NOMO-1 treated with dmso at 0.1 percent for 144 hours (cell line): ENCODE results near the gene PSMA5.
A peak's percentile ranks its signal among the peaks of the same experiment; 100 is the strongest.
"Not testable (repeated sequence)": the region's sequence is repeated elsewhere in the genome, so short reads cannot be mapped to it uniquely, and the experiment has no call there.

Source experiments
- DNase-seq: peaks from one replicate; lab custom pipeline; 2025; ENCODE audit not compliant: unreplicated experiment; lab: John Stamatoyannopoulos, UW

The PSMA5 gene

GRCh38 chr1:109392788-109393616, 33.2 kb downstream of the PSMA5 start:
- peak; percentile 26 for DNase-seq

DNA sequence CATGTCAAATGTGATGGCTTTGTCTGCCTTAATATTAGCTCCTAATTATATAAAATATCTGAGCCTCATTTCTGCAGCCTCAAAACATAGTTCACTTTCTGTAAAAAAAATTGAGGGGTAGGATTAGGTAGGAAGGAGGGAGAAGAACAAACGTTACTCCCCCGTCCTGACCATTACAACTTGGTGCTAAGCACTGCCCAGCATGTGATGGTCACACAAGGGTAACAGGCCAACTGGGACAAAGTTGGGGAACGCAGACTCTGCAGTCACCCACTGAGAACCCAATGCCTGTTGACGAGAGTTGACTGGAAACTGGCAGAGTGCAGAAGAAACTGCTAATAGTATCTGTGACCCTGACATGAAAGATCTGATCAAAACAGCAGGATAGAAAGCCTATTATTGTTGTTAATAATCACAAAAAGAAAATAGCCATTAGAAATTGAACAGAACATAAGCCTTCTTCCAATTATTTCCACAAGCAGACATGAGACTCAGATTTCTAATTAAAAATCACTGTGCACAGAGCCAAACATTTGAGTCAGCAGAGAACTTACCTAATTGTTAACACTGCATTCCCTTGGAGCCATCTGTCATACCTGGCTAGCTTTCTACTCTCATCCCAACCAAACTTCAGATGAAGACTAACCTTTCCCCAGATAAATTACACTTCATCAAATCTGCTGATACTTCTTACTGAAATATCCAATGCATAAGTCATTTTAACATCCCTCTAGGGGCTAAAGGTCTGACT, 34.0 kb downstream of the PSMA5 start:
- DNase-seq: no peak

- DNase-seq: no peak
These were observed 34.6 kb downstream of the PSMA5 start for GRCh38 chr1:109391626-109392025.

GRCh38 chr1:109391157-109391556, 35.1 kb downstream of the PSMA5 start:
- DNase-seq: no peak

- no peak for DNase-seq
These were observed 36.5 kb downstream of the PSMA5 start for GRCh38 chr1:109389638-109390341.

DNA sequence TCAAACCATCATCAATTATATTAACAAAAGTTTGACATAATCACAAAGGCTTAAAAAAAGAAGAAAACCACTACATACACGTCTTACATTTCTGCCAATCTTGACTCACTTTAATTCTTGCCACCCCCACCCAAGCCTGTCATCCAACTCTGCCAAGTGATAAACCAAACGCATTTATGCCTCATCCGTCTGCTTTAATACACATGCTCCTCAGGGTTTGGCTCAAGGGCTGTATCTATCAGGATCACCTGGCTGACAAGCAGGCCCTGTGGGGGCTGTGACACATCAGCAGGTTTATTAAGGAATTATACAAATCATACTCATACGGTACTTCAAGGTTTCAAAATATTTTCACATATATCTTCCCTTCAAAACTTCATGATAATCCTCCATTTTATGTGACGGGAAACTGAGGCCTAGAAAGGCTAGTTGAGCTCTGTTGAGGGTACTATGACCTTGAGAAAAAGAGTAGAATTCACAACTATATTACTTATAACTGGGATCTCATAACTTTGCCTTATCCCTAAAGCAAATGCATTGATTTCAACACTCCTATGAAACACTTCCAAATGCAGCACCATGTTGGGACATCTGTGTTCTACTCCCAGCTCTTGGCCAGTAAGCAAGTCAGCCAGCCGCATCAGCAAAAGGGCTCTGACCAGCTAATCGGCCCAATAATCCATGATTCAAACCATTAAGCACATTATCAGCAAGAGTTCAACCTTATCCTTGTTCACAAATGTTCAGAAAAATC, 37.2 kb downstream of the PSMA5 start:
- no peak for DNase-seq

- DNase-seq: no peak
These were observed 38.0 kb downstream of the PSMA5 start for GRCh38 chr1:109388208-109388711.

DNA sequence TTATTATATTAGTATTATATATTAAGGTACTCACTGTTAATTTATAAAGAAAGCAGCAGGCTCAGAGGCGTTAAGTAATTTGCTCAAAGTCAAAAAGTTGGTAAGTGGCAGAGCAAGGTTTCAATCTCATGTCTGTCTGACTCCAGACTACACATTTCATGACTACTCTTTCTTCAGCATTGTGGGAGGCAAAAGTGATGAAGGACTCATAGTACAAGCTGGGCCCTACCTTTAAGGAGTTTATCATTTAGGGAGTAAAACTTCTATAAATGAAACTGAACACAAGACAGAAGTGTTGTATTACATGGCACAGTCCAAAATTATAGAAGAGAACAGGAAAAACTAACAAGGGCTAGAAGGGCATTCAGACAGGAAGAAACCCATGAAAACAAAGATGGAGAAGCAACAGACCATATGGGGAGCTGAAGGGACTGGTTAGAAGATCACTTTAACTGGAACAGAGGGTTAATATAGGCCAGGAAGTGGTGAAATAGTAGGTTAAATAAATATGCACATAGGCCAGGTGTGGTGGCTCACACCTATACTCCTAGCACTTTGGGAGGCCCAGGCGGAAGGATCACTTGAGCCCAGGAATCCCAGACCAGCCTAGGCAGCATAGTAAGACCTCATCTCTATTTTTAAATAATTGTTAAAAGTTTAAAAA, 40.1 kb downstream of the PSMA5 start:
- DNase-seq: no peak

DNA sequence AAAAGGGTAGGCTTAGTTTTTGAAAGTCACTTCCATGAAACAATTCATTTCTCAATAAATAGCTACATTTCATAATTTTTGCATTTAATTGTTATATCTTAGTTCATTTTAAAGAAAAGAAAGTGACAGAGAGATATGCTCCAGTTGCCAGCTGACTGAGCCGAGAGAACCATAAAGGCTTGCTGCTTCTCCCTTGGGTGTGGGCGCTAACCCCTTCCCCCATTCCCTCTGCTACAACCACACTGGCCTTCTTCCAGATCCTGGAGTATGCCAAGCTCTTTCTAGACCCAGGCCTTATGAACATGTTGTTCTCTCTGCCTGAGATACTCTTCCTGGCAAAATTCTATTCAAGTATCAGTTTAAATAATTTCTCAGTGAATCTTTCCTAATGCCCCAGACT, 40.8 kb downstream of the PSMA5 start:
- no peak for DNase-seq

GRCh38 chr1:109383854-109384253, 42.4 kb downstream of the PSMA5 start:
- DNase-seq: no peak

DNA sequence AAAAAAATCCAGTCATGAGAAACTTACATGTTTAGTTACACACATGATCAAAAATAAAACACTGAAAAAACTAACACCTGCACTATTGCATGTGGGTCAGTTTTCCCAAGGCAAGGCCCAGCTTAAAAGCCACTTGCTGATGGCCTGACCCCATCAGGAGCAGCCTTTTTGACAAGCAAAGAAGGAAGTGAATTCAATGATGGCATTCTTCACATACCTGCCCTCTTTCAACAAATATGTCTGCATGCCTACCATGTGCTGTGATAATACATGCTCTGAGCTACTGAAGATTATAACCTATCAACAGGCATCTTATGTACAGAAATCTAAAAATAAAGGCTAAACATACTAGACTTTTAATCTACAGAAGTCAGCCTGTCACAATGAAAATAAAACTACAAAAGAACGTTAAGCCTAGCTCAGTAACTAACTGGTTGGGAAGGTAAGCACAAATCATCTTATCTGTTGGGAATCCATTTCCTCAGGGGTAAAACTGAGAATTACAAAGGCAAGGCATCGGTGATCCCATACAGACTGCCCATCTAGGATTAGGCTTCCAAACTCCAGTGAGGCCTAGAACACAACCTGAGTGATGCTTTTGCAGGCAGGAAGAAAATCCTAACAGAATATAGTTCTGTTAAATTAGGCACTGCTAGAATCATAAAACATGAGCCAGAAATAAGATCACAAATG, 43.0 kb downstream of the PSMA5 start:
- no peak for DNase-seq

GRCh38 chr1:109381573-109381972, 44.7 kb downstream of the PSMA5 start:
- DNase-seq: no peak

DNA sequence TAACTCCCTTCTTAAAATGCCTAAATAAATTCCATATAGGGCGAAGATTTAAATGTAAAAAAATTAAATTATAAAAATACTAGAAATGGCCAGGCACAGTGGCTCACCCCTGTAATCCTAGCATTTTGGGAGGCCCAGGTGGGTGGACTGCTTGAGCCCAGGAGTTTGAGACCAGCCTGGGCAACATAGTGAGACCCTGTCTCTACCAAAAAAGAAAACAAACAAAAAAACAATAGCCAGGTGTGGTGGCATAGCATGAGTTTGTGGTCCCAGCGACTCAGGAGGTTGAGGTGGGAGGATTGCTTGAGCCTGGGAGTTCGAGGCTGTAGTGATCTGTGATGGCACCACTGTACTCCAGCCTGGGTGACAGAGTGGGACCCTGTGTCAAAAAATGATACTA, 46.3 kb downstream of the PSMA5 start:
- DNase-seq: no peak

DNA sequence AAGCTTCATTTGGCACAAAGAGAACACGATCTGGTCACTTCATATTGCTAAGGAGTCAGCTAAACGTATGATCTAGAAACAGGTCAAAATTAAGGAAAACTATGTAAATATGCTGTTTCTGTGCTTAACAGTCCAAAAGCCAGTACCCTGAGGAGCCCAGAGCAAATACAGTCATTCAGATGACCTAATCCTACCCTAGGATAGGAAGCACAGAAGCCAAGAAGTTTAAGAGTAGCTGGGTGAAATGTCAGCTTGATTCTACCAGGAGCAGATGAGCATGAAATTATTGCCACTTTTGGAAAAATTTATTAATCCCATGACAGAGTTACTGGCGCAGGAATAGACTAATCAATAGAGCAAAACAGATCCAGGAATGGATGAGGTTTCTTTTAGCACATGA, 46.8 kb downstream of the PSMA5 start:
- no peak for DNase-seq

GRCh38 chr1:109377698-109378097, 48.5 kb downstream of the PSMA5 start:
- DNase-seq: no peak

GRCh38 chr1:109373696-109374095, 52.6 kb downstream of the PSMA5 start:
- not testable (repeated sequence) for DNase-seq

DNA sequence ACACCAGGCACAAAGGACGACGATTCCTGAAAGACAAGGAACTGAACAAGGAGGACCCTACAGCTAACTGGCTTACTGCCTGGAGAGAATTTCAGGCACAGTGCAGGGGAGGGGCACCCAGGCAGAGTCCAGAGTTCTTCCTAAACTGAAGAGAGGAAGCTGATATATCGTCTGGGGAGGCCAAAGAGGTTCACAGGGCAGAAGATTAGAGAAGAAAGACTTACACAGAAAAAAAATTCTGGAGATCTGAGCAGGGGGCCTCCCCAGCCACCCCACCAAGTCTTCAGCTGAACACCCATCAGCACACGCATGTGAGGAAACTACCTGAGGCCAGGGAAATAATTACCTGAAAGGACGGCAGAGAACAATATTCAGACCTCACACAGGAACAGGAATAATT, 53.1 kb downstream of the PSMA5 start:
- no peak for DNase-seq

DNA sequence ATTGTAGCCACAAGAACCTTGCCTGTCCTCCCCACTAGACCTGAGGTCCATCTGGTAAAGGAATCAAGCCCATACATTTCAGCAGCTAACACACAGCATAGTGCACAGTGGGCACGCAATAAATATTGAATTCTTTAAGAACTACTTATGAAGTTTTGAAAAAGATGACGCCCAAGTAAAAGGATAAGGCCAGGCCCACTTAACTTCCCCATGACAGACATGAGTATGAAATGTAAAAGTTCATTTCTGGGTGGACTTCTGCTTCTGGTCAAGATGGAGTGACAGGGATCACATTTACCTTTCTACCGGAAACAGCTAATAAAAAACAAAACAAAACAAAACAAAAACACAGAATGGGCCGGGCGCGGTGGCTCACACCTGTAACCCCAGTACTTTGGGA, 54.0 kb downstream of the PSMA5 start:
- DNase-seq: no peak

GRCh38 chr1:109371341-109371739, 54.9 kb downstream of the PSMA5 start:
- DNase-seq: peak; percentile 43
